OCI-LY1 (cell line): ENCODE measurements around the gene OCLN.
"Not testable (repeated sequence)": the region's sequence is repeated elsewhere in the genome, so short reads cannot be mapped to it uniquely, and the experiment has no call there.

Source experiments
- H2AFZ ChIP-seq: fragments of 200-600 bp; sonication (generic), shearing (Covaris generic); 2 replicates; pipeline ENCODE4 v1.6.0; 2014; ENCODE audit warnings: antibody characterized with exemption, mild to moderate bottlenecking, low read length
- H3F3A ChIP-seq: fragments of 200-600 bp; sonication (generic), shearing (Covaris generic); 2 replicates; pipeline ENCODE4 v1.6.0; 2014; ENCODE audit warnings: mild to moderate bottlenecking, antibody characterized with exemption, low read length, moderate library complexity; ENCODE audit not compliant: insufficient read depth
- H3K27ac ChIP-seq: fragments of 200-600 bp; sonication (generic); 2 replicates; pipeline ENCODE4 v1.5.1; 2014; ENCODE audit warnings: low read length, mixed run types, mild to moderate bottlenecking, low read depth; ENCODE audit not compliant: poor library complexity, severe bottlenecking
- H3K27me3 ChIP-seq: fragments of 200-600 bp; sonication (generic); 2 replicates; pipeline ENCODE4 v1.6.0; 2014; ENCODE audit warnings: antibody characterized with exemption, mild to moderate bottlenecking, low read length, moderate library complexity; ENCODE audit not compliant: insufficient read depth
- H3K36me3 ChIP-seq: fragments of 200-600 bp; sonication (generic); 2 replicates; pipeline ENCODE4 v1.6.1; 2014; ENCODE audit warnings: mild to moderate bottlenecking, antibody characterized with exemption, low read length, moderate library complexity, mixed read lengths; ENCODE audit not compliant: insufficient read depth
- H3K4me1 ChIP-seq: fragments of 200-600 bp; sonication (generic); 2 replicates; pipeline ENCODE4 v1.5.1; 2014; ENCODE audit warnings: mild to moderate bottlenecking, low read length, moderate library complexity; ENCODE audit not compliant: insufficient read depth, severe bottlenecking
- H3K4me2 ChIP-seq: fragments of 200-600 bp; sonication (generic), shearing (Covaris generic); 2 replicates; pipeline ENCODE4 v1.6.1; 2014; ENCODE audit warnings: low read length
- H3K4me3 ChIP-seq: fragments of 200-600 bp; sonication (generic); 2 replicates; pipeline ENCODE4 v1.5.1; 2014; ENCODE audit warnings: low read length, low read depth, mild to moderate bottlenecking, mixed read lengths; ENCODE audit not compliant: poor library complexity, severe bottlenecking
- H3K79me2 ChIP-seq: fragments of 200-600 bp; shearing (Covaris generic); 2 replicates; pipeline ENCODE4 v1.6.1; 2016; ENCODE audit warnings: mixed run types, low read length, mixed read lengths; ENCODE audit not compliant: insufficient read depth
- H3K9ac ChIP-seq: fragments of 200-600 bp; sonication (generic), shearing (Covaris generic); 2 replicates; pipeline ENCODE4 v1.6.1; 2014; ENCODE audit warnings: mild to moderate bottlenecking, low read length, mixed read lengths
- H3K9me2 ChIP-seq: fragments of 200-600 bp; sonication (generic), shearing (Covaris generic); 2 replicates; pipeline ENCODE4 v1.6.1; 2014; ENCODE audit warnings: low read depth, mild to moderate bottlenecking, low read length, mixed read lengths
- H3K9me3 ChIP-seq: fragments of 200-600 bp; shearing (Covaris generic); 2 replicates; pipeline ENCODE4 v1.6.1; 2014; ENCODE audit warnings: low read length, mixed read lengths
- H4K20me1 ChIP-seq: fragments of 200-600 bp; sonication (generic), shearing (Covaris generic); 2 replicates; pipeline ENCODE4 v1.6.0; 2016; ENCODE audit warnings: mild to moderate bottlenecking, low read length; ENCODE audit not compliant: insufficient read depth
- CTCF ChIP-seq: fragments of 200-600 bp; sonication (generic), shearing (Covaris generic); IDR thresholded peaks from 2 replicates; pipeline ENCODE4 v1.5.1; 2017; ENCODE audit warnings: mild to moderate bottlenecking, antibody characterized with exemption, low read length, moderate library complexity, mixed read lengths
- EZH2 ChIP-seq: fragments of 200-600 bp; sonication (generic), shearing (Covaris generic); IDR thresholded peaks from 2 replicates; pipeline ENCODE4 v1.8.0; 2017; ENCODE audit warnings: borderline replicate concordance, mixed run types, mild to moderate bottlenecking, antibody characterized with exemption, low read length, moderate library complexity, mixed read lengths

Gene OCLN

GRCh38 chr5:69454460-69455249, 37.9 kb upstream of the OCLN start:
- H3F3A ChIP-seq, result no peaks in the 10 kb centered on the region
- H2AFZ ChIP-seq, result no peak overlapping the region
- no peaks in the 10 kb centered on the region for H3K79me2 ChIP-seq
- no peak for TF ChIP-seq EZH2
- TF ChIP-seq CTCF, result no peak
- no peaks in the 10 kb centered on the region for H3K9me2 ChIP-seq
- no peak overlapping the region for H3K4me2 ChIP-seq
- no peaks in the 10 kb centered on the region for H3K27me3 ChIP-seq
- H3K9me3 ChIP-seq, result no peaks in the 10 kb centered on the region
- H4K20me1 ChIP-seq, result no peaks in the 10 kb centered on the region
- H3K27ac ChIP-seq, result no peak overlapping the region
- no peaks in the 10 kb centered on the region for H3K4me1 ChIP-seq
- H3K9ac ChIP-seq, result no peak overlapping the region
- no peaks in the 10 kb centered on the region for H3K36me3 ChIP-seq
- H3K4me3 ChIP-seq, result no peak overlapping the region

- not testable (repeated sequence) for H3K9me2 ChIP-seq, H3K4me1 ChIP-seq, H4K20me1 ChIP-seq, H3F3A ChIP-seq, H3K9ac ChIP-seq, H3K9me3 ChIP-seq, H3K4me3 ChIP-seq, H3K27ac ChIP-seq, H3K79me2 ChIP-seq, H3K36me3 ChIP-seq, H2AFZ ChIP-seq, H3K4me2 ChIP-seq, H3K27me3 ChIP-seq
Observed at GRCh38 chr5:69455428-69455988, 37.1 kb upstream of the OCLN start.

- Histone ChIP-seq H3K4me1 (no peaks in the 10 kb centered on the region), H3K27ac (no peak overlapping the region), H3K79me2 (no peaks in the 10 kb centered on the region), H3K4me3 (no peak overlapping the region), H3F3A (no peaks in the 10 kb centered on the region), H3K36me3 (no peaks in the 10 kb centered on the region), H3K27me3 (no peaks in the 10 kb centered on the region), H3K4me2 (no peak overlapping the region), H2AFZ (no peak overlapping the region), H3K9me2 (no peaks in the 10 kb centered on the region), H4K20me1 (no peaks in the 10 kb centered on the region), H3K9me3 (no peaks in the 10 kb centered on the region), H3K9ac (no peak overlapping the region)
- TF ChIP-seq CTCF (no peak), EZH2 (no peak)
Observed at GRCh38 chr5:69462170-69462569, 30.4 kb upstream of the OCLN start.

- not testable (repeated sequence) for H3K4me3 ChIP-seq, H4K20me1 ChIP-seq, H3K27me3 ChIP-seq, H3K4me2 ChIP-seq, H3K4me1 ChIP-seq, H3K9me3 ChIP-seq, H3K9ac ChIP-seq, H3K9me2 ChIP-seq, H3K36me3 ChIP-seq, H3K27ac ChIP-seq, H3K79me2 ChIP-seq, H3F3A ChIP-seq, H2AFZ ChIP-seq
Observed at GRCh38 chr5:69466375-69466774, 26.2 kb upstream of the OCLN start.
